HG03571 (cell line): ENCODE data around the gene ANAPC4.
A peak's percentile ranks its signal among the peaks of the same experiment; 100 is the strongest.

Experiments used
- ATAC-seq: cut with Tn5 transposase; IDR thresholded peaks from one replicate; pipeline ENCODE4 v1.9.1; 2021; ENCODE audit not compliant: unreplicated experiment

Gene ANAPC4

GRCh38 chr4:25377572-25378436 lies 741 bp downstream of the ANAPC4 start:
- ATAC-seq: peak; percentile 4

- ATAC-seq: no peak
These were observed 1.3 kb downstream of the ANAPC4 start for GRCh38 chr4:25378437-25378743.

DNA sequence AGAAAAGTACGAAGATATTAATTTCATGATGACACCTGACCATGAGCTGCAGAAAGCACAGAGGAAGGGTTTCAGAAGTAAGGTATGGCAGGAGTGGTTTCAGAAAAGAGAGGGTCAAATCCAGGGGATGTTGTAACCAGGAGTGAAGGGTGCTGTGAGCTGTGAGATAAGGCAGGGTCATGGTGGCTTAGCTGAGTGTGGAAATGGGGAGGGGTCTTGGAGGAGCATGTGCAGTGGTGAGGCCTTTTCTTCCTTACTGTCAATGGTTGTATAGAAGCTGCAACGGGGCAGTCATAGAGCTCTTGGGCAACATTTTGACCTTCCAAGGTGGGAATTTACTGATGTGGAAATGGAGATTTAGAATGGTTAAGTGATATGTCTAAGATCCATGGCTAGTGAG lies 2.5 kb downstream of the ANAPC4 start:
- ATAC-seq: no peak

- no peak for ATAC-seq
These were observed 6.6 kb downstream of the ANAPC4 start for GRCh38 chr4:25383647-25384046.

GRCh38 chr4:25386926-25387325 lies 9.9 kb downstream of the ANAPC4 start:
- no peak for ATAC-seq

GRCh38 chr4:25397305-25397704 lies 20.2 kb downstream of the ANAPC4 start:
- ATAC-seq: no peak

DNA sequence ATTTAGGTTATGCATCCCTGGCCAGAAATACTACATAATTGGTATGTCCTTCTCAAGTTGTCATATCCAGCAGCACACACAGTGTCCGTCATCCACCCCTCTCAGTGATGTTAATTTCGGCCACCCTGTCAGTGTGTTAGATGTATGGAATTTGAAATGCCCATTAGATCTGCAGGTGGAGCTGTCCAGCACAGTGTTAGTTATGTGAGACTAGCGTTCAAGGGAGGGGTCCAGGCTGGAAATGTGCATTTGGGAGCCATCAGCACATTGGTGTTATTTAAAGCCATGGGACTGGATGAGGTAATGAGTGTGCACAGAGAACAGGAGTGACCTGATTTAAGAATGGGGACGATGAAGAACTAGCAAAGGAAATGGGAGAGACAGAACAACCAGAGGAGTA lies 22.4 kb downstream of the ANAPC4 start:
- ATAC-seq: no peak

GRCh38 chr4:25401066-25401465 lies 24.0 kb downstream of the ANAPC4 start:
- ATAC-seq: no peak

DNA sequence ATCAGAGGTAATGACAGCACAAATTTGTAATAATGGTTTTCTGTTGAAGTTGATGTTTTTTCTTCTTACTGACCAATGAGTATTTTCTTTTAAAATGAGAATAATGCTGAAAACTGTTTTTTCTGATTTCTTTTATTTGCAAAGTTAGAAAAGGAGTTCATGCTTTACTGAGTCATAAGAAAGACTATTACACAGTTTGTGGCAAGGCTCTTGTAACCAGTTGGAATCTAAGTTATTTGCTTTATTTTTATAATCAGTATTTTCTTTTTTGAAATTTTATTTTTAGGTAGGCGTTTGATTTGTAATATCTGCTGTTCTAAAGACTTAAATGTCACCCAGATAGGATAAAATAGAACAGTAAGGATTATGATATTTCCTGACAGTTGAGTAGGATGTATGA lies 25.5 kb downstream of the ANAPC4 start:
- ATAC-seq: no peak

- no peak for ATAC-seq
These were observed 26.6 kb downstream of the ANAPC4 start for GRCh38 chr4:25403699-25404098.

DNA sequence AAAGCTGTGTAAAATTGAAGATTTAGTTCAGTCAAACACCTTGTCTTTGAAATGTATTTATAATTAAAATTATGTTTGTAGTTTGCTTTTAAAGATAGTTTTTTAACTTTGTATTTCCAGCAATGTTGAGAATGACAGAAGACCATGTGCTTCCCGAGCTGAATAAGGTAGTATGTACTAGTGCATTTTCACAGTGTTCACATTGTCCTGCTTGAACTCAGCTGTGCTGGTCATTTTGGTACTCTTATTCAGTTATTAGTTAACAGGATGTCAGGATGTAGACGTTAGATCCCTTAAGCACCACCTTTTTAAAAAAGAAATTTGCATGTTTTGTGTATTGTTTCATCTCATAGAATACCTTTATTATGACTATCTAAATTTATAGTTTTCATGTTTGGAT lies 28.4 kb downstream of the ANAPC4 start:
- no peak for ATAC-seq

- ATAC-seq: no peak
These were observed 29.1 kb downstream of the ANAPC4 start for GRCh38 chr4:25406081-25406692.

DNA sequence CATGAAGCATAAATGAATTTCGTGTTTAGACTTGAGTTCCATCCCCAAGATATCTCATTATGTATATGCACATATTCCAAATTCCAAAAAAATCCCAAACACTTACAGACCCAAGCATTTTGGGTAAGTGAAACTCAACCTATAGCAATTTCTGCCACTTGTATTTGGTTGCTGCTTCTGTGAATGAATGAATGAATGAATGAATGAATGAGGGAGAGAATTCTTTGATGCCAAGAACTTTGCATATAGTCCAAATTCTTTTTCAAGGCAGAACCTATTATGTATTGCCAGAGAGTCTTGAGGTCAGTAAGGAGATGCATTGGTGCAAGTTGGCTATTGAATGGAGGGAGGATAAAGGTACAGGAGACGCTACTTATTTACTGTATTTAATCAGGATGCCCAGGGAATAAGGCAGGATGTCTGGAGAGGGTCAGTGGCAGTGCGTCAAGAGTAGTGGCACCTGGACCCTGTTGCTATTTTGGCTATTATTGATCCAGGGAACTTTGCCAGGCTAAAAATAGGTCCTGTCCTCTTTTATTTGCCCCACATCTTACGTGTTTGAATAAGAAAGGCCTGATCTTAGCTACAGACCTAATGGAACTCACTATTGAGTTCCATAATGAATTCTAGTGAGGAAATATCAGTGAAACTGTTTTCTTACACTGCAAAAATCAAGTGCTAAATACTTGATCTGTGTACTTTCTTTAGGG lies 33.9 kb downstream of the ANAPC4 start:
- no peak for ATAC-seq

DNA sequence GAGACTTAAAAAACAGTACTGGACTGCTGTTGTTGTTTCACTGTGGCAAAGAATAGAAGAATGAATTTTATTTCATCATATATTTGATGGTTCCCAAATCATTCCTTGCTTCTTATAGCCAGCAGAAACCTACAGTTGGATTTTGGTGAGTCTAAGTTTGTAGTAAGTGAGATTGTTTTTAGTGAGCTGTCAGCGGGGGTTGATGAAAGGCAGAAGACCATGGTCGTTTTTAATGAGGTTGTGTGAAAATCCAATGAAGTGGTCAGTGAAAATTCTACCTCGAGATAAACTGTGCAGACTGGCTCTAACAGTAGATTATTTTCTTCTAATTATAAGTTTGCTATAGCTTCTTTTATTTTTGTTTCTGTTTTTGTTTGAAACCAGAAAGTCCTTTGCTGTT lies 36.2 kb downstream of the ANAPC4 start:
- ATAC-seq: no peak

- ATAC-seq: no peak
These were observed 40.0 kb downstream of the ANAPC4 start for GRCh38 chr4:25417014-25417413.

DNA sequence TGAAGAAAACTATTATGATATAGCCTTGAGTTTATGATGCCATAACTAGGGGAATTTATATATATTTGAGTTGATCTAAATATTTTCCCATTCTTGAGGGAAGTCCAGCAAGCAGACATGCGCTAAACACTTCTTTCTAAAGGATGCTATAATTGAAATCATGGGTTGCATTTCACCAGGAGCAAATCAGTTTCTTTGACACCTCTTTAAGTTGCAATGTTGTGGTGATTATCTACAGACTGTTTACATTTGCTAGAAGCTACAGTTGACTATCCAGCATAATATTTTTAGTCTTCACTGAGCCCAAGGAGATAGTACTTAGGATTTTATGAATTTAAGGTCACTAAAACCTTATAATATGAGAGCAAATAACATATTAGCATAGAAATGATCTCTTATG lies 43.9 kb downstream of the ANAPC4 start:
- no peak for ATAC-seq

DNA sequence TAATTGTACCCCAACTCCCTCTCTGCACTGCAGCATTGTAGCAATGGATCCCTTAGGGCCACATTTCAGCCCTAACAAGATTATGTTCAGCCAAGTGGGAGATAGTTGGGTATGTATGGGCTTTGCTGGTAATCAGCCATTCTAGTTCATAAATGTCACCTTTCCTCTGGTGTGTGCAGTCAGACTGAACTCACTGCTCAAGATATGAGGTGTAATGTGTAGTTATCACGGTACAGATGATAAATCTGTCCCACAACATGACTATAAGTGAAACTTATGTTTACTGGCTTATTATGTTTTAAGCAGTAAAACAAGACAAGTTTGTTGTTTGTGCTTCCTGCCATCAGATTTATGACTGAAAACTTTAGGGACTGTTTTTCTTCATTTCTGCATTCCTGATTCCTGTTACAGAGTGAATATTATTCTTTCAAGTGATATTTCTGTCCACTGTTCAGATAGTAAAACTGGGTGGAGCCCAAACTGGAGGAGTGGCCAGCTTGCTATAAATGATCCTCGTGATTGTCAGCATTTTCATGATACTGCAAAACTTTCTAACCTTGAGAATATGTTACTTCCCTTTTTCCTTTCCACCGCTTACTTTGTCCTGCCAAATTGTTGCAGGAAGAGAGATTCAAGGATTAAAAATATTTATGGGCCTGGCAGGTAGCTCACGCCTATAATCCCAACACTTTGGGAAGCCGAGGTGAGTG lies 44.9 kb downstream of the ANAPC4 start:
- no peak for ATAC-seq

DNA sequence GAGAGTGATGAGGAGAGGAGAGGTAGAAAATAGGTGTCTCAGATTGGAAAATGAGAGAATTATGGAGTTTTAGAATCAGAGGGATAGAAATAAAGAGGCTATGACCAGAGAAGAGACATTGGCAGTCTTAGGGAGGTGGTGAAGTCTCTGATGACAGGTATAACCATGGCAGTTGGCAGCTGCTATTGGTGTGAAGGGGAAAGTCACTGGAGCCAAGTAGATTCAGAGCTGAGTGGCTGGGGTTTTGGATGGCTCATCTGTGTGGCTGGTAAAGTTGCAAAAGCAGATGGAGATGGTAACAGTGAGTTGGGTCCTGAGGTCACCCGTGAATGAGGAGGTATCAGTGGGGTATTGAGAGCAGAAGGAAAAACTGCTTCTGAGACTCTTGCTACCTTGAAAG lies 46.5 kb downstream of the ANAPC4 start:
- ATAC-seq: no peak

DNA sequence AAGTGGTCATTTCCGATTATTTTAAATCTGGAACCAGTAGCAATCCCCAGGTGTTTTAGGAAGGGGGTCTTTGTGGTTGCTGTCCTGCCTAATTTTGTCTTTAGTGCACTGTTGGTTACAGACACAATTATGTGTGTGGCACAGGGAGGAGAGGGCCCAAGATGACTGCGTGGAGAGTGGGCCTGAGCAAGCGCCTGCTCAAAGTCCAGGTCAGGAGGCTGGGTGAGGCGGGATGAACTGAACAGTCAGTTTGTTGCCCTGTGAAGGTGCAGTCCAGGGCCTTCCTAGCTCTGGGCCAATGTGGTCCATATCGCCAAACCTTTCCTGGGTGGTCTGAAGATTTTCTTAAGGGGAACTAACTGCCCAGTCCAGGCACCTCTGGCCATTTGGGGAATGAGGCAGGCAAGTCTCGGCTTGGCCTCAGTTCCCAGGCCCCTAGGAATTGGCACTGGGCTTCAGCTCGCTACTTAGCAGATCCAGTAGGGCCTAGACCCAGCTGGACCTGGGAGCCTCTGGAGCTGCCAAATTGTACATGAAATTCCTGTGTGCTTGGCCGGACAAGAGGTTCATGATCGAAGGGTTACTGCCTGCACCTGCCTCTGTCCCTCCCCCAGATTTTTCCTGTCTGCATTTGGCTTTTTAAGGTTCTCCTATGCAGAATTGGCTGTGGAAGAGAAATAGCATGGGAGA lies 47.6 kb downstream of the ANAPC4 start:
- ATAC-seq: no peak

- ATAC-seq: no peak
These were observed 48.3 kb downstream of the ANAPC4 start for GRCh38 chr4:25425361-25425760.

DNA sequence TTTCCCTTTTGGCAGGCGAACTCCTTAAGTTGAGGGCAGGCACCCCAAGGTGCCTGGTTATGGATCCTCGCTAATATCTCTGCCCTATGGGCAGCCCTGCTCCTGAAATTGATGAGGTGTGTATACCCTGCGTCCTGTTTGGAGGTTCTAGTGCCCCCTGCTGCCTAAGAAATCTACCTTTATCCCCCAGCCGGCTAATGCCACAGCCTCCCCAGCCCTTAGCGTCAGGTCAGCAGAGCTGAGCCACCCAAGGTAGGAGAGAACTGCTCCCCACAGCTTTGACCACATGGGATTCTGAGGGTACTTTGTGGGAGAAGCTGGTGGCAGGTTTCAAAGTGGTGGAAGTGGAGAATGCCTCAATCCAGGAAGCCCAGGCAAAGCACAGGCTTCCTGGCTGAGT lies 50.8 kb downstream of the ANAPC4 start:
- ATAC-seq: no peak
